Lower lobe of right lung (tissue), 2 donors: ENCODE results near the gene NCF4. TPM values are rescaled to one million over a fixed set of nuclear protein-coding genes. Genes with fewer than 3 reads are reported as not detected.
A peak's percentile ranks its signal among the peaks of the same experiment; 100 is the strongest.

Experiments
- ATAC-seq, 2 donors: fragments of 200-7000 bp; cut with Tn5 transposase; one replicate each; pipeline ENCODE4 v1.9.1; 2020 to 2022; ENCODE audit warnings: mild to moderate bottlenecking in 2 of 2, moderate library complexity in 2 of 2
- DNase-seq: peaks from one replicate; pipeline ENCODE4 v3.0.0-alpha.2; 2020
- H3K27ac ChIP-seq: fragments of 200-600 bp; one replicate; pipeline ENCODE4 v1.8.0; 2022
- H3K27me3 ChIP-seq: fragments of 200-600 bp; one replicate; pipeline ENCODE4 v1.8.0; 2022; ENCODE audit warnings: low read depth
- H3K36me3 ChIP-seq: fragments of 200-600 bp; one replicate; pipeline ENCODE4 v1.8.0; 2022; ENCODE audit warnings: mild to moderate bottlenecking
- H3K4me1 ChIP-seq: fragments of 200-600 bp; one replicate; pipeline ENCODE4 v1.8.0; 2022
- H3K4me3 ChIP-seq: fragments of 200-600 bp; one replicate; pipeline ENCODE4 v1.8.0; 2022; ENCODE audit warnings: mild to moderate bottlenecking
- H3K9me3 ChIP-seq: fragments of 200-600 bp; one replicate; pipeline ENCODE4 v1.8.0; 2022
- intact Hi-C: fragments of 100-400 bp; cut with DNase I; formaldehyde crosslinking; loops from one replicate; pipeline ENCODE4 v1.11.0; 2022
- total RNA-seq: library from RNA; stranded (reverse); fragmentation: NEBNext Ultra II Directional; extraction: Animal tissue kit (Norgen Biotek cat#: 25700); gene quantifications from one replicate; pipeline ENCODE4 v1.2.1, GENCODE V29; 2021
- TF ChIP-seq, protein P1 (sequence below): fragments of 200-600 bp; IDR thresholded peaks from one replicate; pipeline ENCODE4 v1.8.0; 2022; ENCODE audit warnings: antibody characterized with exemption, mild to moderate bottlenecking
- donor health status: DM: no; HTN: yes; CAD: no; lungs with severe emphysema.

NCF4 gene
- total RNA-seq, 1 donor from 2014 or later: 55.3 TPM

DNA sequence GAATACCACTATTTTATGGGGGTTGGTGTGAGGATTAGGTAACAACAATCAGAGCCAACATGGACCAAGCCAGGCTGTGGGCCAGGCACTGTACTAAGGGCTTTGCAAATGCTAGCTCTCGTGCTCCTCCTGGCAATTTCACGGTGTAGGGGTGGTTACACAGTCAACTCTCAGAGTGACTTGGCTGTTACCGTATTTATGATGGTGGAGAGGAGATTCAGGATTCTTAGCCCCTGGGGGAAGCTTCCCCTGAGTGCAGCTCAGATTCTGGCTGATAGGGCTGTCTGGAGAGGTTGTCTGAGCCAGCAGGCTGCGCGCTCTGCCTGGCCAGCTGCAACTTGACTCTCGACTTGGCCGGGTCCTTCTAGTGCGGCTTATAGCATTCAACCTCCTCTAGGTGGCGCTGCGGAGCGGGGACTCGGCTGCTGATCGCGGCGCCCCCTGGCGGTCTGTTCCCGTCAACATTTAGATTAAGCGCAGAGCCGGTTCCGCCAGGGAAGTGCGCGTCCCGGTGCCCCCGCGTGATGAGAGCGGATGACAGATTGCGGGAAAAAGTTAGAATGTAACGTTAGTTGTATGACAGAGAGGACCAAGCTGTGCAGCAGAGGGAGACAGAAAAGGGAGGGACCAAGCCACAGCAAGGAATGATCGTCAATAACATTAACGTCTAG lies 4.5 kb upstream of the NCF4 start:
- Histone ChIP-seq H3K27ac (no peak overlapping the region), H3K27me3 (no peaks in the 10 kb centered on the region), H3K4me3 (no peak overlapping the region), H3K9me3 (no peaks in the 10 kb centered on the region), H3K4me1 (no peaks in the 10 kb centered on the region), H3K36me3 (no peaks in the 10 kb centered on the region)
- ATAC-seq: peak; percentile 82 to 94
- intact Hi-C loops: loop anchor here (10.0 kb wide), 1 partner anchor 59 kb away; the partner anchor contains the start of gene CSF2RB
- TF ChIP-seq, protein P1, sequence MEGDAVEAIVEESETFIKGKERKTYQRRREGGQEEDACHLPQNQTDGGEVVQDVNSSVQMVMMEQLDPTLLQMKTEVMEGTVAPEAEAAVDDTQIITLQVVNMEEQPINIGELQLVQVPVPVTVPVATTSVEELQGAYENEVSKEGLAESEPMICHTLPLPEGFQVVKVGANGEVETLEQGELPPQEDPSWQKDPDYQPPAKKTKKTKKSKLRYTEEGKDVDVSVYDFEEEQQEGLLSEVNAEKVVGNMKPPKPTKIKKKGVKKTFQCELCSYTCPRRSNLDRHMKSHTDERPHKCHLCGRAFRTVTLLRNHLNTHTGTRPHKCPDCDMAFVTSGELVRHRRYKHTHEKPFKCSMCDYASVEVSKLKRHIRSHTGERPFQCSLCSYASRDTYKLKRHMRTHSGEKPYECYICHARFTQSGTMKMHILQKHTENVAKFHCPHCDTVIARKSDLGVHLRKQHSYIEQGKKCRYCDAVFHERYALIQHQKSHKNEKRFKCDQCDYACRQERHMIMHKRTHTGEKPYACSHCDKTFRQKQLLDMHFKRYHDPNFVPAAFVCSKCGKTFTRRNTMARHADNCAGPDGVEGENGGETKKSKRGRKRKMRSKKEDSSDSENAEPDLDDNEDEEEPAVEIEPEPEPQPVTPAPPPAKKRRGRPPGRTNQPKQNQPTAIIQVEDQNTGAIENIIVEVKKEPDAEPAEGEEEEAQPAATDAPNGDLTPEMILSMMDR: peak; percentile 100
- peak; percentile 95 for DNase-seq

- intact Hi-C loops: loop anchor here (10.0 kb wide), 1 partner anchor 58 kb away; the partner anchor contains the start of gene CSF2RB
- DNase-seq: no peak
- TF ChIP-seq, protein P1: no peak
- no peaks in the 10 kb centered on the region for H3K9me3 ChIP-seq
- H3K4me1 ChIP-seq: peaks cover 2% of the 10 kb centered on the region
- H3K27me3 ChIP-seq: no peaks in the 10 kb centered on the region
- no peak overlapping the region for H3K4me3 ChIP-seq
- no peak overlapping the region for H3K27ac ChIP-seq
- no peaks in the 10 kb centered on the region for H3K36me3 ChIP-seq
- no peak for ATAC-seq
Observed at GRCh38 chr22:36856792-36857135, 4.0 kb upstream of the NCF4 start.

DNA sequence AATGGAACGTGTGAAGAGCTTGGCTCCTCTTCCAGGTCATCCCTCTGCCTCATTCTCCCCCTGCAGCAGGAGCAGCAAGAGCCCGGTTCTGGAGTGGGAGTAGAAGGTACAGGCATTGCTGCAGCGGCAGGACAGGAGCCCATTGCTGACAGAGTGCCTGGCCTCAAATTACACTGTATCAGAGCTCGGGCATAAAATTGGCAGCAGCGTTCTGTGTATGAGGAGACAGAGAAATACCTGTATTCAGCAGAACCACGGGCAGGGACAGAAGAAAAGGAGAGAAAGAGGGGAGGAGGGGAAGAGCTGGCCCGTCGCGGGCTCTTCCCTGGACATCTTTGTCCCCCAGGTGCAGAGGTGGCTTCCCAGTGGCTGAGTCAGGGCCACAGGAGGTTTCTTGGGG lies 2.6 kb upstream of the NCF4 start:
- TF ChIP-seq, protein P1: no peak
- Histone ChIP-seq H3K9me3 (no peaks in the 10 kb centered on the region), H3K4me3 (no peak overlapping the region), H3K36me3 (no peaks in the 10 kb centered on the region), H3K4me1 (peaks cover 7% of the 10 kb centered on the region), H3K27ac (no peak overlapping the region), H3K27me3 (no peaks in the 10 kb centered on the region)
- intact Hi-C loops: loop anchor here (10.0 kb wide), 1 partner anchor 57 kb away; the partner anchor contains the start of gene CSF2RB
- ATAC-seq: no peak
- DNase-seq: no peak

GRCh38 chr22:36858966-36859365 lies 1.8 kb upstream of the NCF4 start:
- H3K27me3 ChIP-seq: no peaks in the 10 kb centered on the region
- TF ChIP-seq, protein P1: no peak
- no peaks in the 10 kb centered on the region for H3K36me3 ChIP-seq
- peaks cover 7% of the 10 kb centered on the region for H3K4me1 ChIP-seq
- DNase-seq (no peak), ATAC-seq (no peak)
- no peak overlapping the region for H3K4me3 ChIP-seq
- no peak overlapping the region for H3K27ac ChIP-seq
- H3K9me3 ChIP-seq: no peaks in the 10 kb centered on the region
- intact Hi-C loops: loop anchor here (10.0 kb wide), 1 partner anchor 56 kb away; the partner anchor contains the start of gene CSF2RB

DNA sequence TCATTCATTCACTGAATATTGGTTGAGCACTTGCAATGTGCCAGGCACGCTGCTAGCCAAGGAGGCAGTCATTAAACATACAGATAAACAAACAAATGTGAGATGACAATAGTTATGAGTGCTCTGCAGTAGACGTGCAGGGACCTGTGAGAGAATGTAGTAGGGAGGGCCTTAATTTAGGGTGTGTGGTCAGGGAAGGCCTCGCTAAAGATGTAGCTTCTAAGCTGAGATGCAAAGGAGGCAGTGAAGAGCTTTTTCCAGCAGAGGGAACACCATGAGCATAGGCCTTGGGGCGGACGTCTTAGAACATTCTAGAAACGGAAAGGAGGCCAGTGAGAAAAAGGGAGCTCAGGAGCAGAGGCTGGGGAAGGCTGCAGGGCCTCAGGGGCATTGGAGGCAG lies 789 bp upstream of the NCF4 start:
- Histone ChIP-seq H3K4me3 (no peak overlapping the region), H3K4me1 (peaks cover 7% of the 10 kb centered on the region), H3K27ac (peak overlapping the region; percentile 85), H3K9me3 (no peaks in the 10 kb centered on the region), H3K27me3 (no peaks in the 10 kb centered on the region), H3K36me3 (no peaks in the 10 kb centered on the region)
- intact Hi-C loops: no loop called here
- no peak for ATAC-seq
- TF ChIP-seq, protein P1: no peak
- DNase-seq: no peak
